Esophagus squamous epithelium (tissue), 5 donors: Measurements from ENCODE around the gene LPIN1. TPM values are rescaled to one million over a fixed set of nuclear protein-coding genes. Genes with fewer than 3 reads are reported as not detected.

ENCODE experiments used
- DNase-seq: peaks from one replicate; lab custom pipeline; 2025; lab: John Stamatoyannopoulos, UW
- H3K27ac ChIP-seq, 4 donors: fragments of 200-600 bp; sonication (generic); one replicate each; pipeline ENCODE4 v1.5.1; 2016 to 2019; ENCODE audit warnings: mild to moderate bottlenecking in 1 of 4
- H3K27me3 ChIP-seq, 4 donors: fragments of 200-600 bp; sonication (generic); 1 replicate in 3 of 4; 2 replicates in 1 of 4; pipeline versions ENCODE4 v1.5.1 to v1.6.0; 2017 to 2021; ENCODE audit warnings: antibody characterized with exemption in 1 of 4
- H3K36me3 ChIP-seq, 3 donors: fragments of 200-600 bp; sonication (generic); one replicate each; pipeline ENCODE4 v1.5.1; 2016 to 2019
- H3K4me1 ChIP-seq, 3 donors: fragments of 200-600 bp; sonication (generic); one replicate each; pipeline ENCODE4 v1.5.1; 2017 to 2019
- H3K4me3 ChIP-seq, 4 donors: fragments of 200-600 bp; sonication (generic); 1 replicate in 3 of 4; 2 replicates in 1 of 4; pipeline ENCODE4 v1.5.1; 2016 to 2019; ENCODE audit warnings: mild to moderate bottlenecking in 2 of 4, moderate library complexity in 1 of 4
- H3K9me3 ChIP-seq, 3 donors: fragments of 200-600 bp; sonication (generic); one replicate each; pipeline ENCODE4 v1.5.1; 2016 to 2019
- CTCF ChIP-seq, 6 experiments: fragments of 450-650 bp in 4 of 6; fragments of 200-600 bp in 2 of 6; sonication (generic) in 2 of 6; IDR thresholded peaks; one replicate each; pipeline ENCODE4 v1.5.1; 2016 to 2019; ENCODE audit warnings: antibody characterized with exemption in 6 of 6, mild to moderate bottlenecking in 4 of 6, moderate library complexity in 4 of 6
- POLR2A ChIP-seq, 4 donors: fragments of 450-650 bp; IDR thresholded peaks; one replicate each; pipeline ENCODE4 v1.6.1; 2017; ENCODE audit warnings: antibody characterized with exemption in 4 of 4, mild to moderate bottlenecking in 4 of 4, moderate library complexity in 3 of 4
- WGBS, 2 donors: methylation state at CpG; one replicate each; pipeline ENCODE4 v1.1.5; 2018; 5-methylcytosine and 5-hydroxymethylcytosine counted together
- intact Hi-C: fragments of 100-400 bp; cut with DNase I; formaldehyde crosslinking; loops from one replicate; pipeline ENCODE4 v1.15.0; 2022
- total RNA-seq, 4 donors: library from RNA; depleted of rRNA; stranded (reverse); fragments of >200 nt; gene quantifications; one replicate each; pipeline ENCODE4 v1.1.0, GENCODE V29; 2016
- donor health status: DM: yes; HTN: yes; CAD: no.

Gene LPIN1
- total RNA-seq, 4 donors from 2014 or later: 16.9 to 80.9 (median 39.7) TPM

- H3K4me1 ChIP-seq: peaks cover 0 to 9% (median 0%) of the 10 kb centered on the region in 3 donors
- peaks cover 0 to 100% (median 7%) of the 10 kb centered on the region in 3 donors for H3K36me3 ChIP-seq
- no peaks in the 10 kb centered on the region for H3K27me3 ChIP-seq
- intact Hi-C loops: no loop called here
- H3K4me3 ChIP-seq: no peak overlapping the region
- TF ChIP-seq POLR2A (IDR thresholded peaks at IDR 0.05) (no peak), CTCF (IDR thresholded peaks at IDR 0.05) (no peak)
- no peak for DNase-seq
- WGBS, 2 donors: 92 to 94% methylated on average over 12 to 13 of the region's 13 CpGs
- no peak overlapping the region for H3K27ac ChIP-seq
- H3K9me3 ChIP-seq: no peaks in the 10 kb centered on the region
Observed at GRCh38 chr2:11786592-11786991, 40.2 kb downstream of the LPIN1 start.

- 93 to 94% methylated on average over 5 to 8 of the region's 9 CpGs for WGBS, 2 donors
- no peak for DNase-seq
- H3K27me3 ChIP-seq: no peaks in the 10 kb centered on the region
- no peaks in the 10 kb centered on the region for H3K9me3 ChIP-seq
- H3K4me3 ChIP-seq: no peak overlapping the region
- no peak overlapping the region for H3K27ac ChIP-seq
- TF ChIP-seq POLR2A (IDR thresholded peaks at IDR 0.05) (no peak), CTCF (IDR thresholded peaks at IDR 0.05) (no peak)
- peaks cover 3 to 100% (median 11%) of the 10 kb centered on the region in 3 donors for H3K36me3 ChIP-seq
- intact Hi-C loops: no loop called here
- H3K4me1 ChIP-seq: peaks cover 0 to 9% (median 0%) of the 10 kb centered on the region in 3 donors
Observed at GRCh38 chr2:11787991-11788390, 41.6 kb downstream of the LPIN1 start.

GRCh38 chr2:11788461-11789124 lies 42.2 kb downstream of the LPIN1 start:
- H3K36me3 ChIP-seq: peaks cover 3 to 100% (median 15%) of the 10 kb centered on the region in 3 donors
- intact Hi-C loops: no loop called here
- DNase-seq: no peak
- peaks cover 0 to 9% (median 0%) of the 10 kb centered on the region in 3 donors for H3K4me1 ChIP-seq
- TF ChIP-seq POLR2A (IDR thresholded peaks at IDR 0.05): no peak
- no peak for TF ChIP-seq CTCF (IDR thresholded peaks at IDR 0.05)
- no peaks in the 10 kb centered on the region for H3K9me3 ChIP-seq
- no peak overlapping the region for H3K4me3 ChIP-seq
- no peak overlapping the region for H3K27ac ChIP-seq
- H3K27me3 ChIP-seq: no peaks in the 10 kb centered on the region
- WGBS, 2 donors: 84 to 88% methylated on average over 4 to 7 of the region's 7 CpGs

- 93 to 95% methylated on average over 13 of the region's 13 CpGs for WGBS, 2 donors
- intact Hi-C loops: no loop called here
- no peak for DNase-seq
- Histone ChIP-seq H3K36me3 (peaks cover 3 to 100% (median 15%) of the 10 kb centered on the region in 3 donors), H3K27ac (no peak overlapping the region), H3K4me3 (no peak overlapping the region), H3K9me3 (no peaks in the 10 kb centered on the region), H3K4me1 (peaks cover 0 to 9% (median 0%) of the 10 kb centered on the region in 3 donors), H3K27me3 (no peaks in the 10 kb centered on the region)
- no peak for TF ChIP-seq CTCF (IDR thresholded peaks at IDR 0.05)
- no peak for TF ChIP-seq POLR2A (IDR thresholded peaks at IDR 0.05)
Observed at GRCh38 chr2:11789243-11789642, 42.8 kb downstream of the LPIN1 start.

GRCh38 chr2:11790228-11790627 lies 43.8 kb downstream of the LPIN1 start:
- 71 to 80% methylated on average over 7 of the region's 7 CpGs for WGBS, 2 donors
- no peaks in the 10 kb centered on the region for H3K4me1 ChIP-seq
- no peak overlapping the region for H3K4me3 ChIP-seq
- H3K9me3 ChIP-seq: no peaks in the 10 kb centered on the region
- TF ChIP-seq POLR2A (IDR thresholded peaks at IDR 0.05): no peak
- no peak for TF ChIP-seq CTCF (IDR thresholded peaks at IDR 0.05)
- H3K27ac ChIP-seq: no peak overlapping the region
- H3K27me3 ChIP-seq: no peaks in the 10 kb centered on the region
- intact Hi-C loops: no loop called here
- DNase-seq: no peak
- peaks cover 3 to 100% (median 15%) of the 10 kb centered on the region in 3 donors for H3K36me3 ChIP-seq
